NOMO-1 treated with dmso at 0.1 percent for 144 hours (cell line): Measurements from ENCODE around the gene ILDR2.

Experiments used
- DNase-seq: peaks from one replicate; lab custom pipeline; 2025; ENCODE audit not compliant: unreplicated experiment; lab: John Stamatoyannopoulos, UW

ILDR2 gene, protein sequence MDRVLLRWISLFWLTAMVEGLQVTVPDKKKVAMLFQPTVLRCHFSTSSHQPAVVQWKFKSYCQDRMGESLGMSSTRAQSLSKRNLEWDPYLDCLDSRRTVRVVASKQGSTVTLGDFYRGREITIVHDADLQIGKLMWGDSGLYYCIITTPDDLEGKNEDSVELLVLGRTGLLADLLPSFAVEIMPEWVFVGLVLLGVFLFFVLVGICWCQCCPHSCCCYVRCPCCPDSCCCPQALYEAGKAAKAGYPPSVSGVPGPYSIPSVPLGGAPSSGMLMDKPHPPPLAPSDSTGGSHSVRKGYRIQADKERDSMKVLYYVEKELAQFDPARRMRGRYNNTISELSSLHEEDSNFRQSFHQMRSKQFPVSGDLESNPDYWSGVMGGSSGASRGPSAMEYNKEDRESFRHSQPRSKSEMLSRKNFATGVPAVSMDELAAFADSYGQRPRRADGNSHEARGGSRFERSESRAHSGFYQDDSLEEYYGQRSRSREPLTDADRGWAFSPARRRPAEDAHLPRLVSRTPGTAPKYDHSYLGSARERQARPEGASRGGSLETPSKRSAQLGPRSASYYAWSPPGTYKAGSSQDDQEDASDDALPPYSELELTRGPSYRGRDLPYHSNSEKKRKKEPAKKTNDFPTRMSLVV

DNA sequence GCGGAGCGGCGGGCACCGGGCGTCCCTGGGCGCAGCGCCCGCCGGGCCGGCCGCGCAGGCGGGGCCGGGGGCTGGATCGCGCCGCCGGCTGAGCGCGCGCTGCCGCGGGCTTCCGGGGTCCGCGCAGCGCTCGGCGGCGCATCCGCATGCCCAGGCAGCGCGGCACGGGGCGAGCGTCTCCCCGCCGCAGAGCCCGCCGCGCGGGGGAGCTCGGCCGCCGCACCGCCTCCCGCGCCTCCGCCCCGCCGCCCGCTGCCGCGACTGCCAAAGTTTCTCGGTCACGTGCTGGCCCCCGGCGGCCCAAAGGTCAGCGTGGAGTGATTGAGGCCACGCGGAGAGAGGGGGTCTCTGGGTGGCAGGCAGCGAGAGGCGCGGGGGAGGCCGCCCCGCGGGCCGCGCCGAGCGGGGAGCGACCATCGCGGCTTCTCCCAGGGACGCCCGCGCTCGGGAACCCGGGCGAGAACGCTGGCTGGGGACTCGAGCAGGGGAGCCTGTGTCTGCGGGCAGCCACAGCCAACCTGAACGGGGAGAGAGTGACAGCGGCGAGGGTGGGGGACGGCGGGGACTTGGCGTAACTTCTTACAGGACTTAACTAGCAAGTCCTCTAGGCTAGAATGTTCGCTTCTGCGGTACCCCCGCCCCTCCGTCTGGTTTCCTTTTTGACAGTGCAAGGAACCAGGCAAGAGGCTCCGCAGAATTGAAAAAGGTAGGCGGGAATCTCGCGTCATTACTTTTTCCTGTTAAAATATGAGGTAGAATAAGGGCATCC lies at the start of gene ILDR2:
ILDR2 (minus strand) TSS at position 180 of the 769 bp plus-strand sequence. CDS start 272 bp downstream, outside the sequence.
- DNase-seq: no peak

DNA sequence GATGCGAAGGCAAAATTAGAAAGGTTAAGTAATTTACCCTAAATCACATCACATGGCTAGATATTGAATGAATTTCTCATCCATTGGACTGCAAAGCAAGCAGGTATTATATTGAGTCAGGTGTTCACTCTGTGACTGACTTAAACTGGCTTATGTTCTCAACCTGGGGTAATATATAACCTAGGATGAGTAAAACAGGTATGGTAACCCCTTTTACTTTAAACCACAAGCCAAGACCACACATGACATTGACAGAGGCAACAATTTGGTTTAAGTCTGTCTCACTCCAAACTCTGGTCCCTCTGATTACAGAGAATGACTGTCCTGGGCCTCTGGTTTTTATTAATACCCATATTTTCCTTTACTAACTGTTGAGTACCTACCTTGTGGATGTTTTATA lies 47.0 kb upstream of the ILDR2 start:
- no peak for DNase-seq

DNA sequence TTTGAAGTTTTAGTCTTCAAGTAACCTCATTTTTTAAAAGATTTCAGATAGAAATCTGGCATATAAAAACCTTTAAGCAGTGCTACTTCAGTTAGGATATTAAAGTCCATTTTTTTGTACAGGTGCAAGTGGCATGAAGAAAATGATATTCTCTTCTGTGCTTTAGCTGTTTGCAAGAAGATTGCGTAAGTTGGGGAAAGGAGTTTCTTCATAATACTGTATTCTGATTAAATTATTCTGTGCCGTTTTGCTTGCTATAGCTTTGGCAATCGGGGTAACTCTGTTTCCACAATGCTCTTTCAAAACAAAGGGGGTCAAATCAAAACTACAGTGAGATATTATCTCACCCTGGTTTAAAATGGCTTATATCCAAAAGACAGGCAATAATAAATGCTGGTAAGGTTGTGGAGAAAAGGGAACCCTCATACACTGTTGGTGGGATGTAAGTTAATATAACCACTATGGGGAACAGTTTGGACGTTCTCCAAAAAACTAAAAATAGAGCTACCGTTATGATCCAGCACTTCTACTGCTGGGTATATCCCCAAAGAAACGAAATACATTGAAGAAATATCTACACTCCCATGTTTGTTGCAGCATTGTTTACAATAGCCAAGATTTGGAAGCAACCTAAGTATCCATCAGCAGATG lies 40.9 kb upstream of the ILDR2 start:
- peak; percentile 27 for DNase-seq

DNA sequence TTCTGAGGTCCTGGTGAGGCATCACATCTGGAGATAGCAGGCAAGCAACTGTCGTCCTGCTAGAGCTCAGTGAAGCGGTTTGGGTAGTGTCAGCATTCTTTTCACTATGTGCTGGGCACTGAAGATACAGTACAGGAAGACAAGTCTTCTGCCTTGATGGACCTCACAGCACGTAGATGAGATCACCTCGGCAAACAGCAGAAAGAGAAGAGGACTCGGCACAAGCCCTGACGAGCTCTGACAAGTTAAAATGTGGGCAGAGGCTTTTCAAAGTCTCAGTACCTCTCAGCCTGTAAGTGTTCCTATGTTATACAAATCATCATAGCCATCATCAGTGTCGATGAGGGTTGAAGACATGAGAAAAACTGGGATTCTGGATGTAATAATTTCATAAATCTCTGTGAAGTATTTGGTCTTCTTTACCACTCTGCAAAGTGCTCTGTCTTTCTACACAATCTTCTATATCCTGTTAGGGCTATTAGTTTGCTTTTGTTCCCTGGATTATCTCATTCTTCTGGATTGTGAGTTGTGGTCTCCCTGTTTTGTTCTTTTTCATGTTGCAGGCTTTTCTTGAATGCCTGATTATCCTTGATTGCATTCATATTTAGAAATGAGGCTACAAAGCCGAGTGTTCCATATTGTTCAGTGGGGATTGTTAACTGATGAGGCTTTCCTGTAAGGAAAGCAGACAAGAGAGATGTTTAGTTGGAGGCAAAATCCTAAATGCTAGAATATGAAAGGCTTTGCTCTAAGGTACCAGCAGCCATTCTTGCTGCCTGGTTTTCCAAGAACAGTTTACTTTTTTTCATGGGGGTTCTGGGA lies 38.0 kb upstream of the ILDR2 start:
- no peak for DNase-seq

DNA sequence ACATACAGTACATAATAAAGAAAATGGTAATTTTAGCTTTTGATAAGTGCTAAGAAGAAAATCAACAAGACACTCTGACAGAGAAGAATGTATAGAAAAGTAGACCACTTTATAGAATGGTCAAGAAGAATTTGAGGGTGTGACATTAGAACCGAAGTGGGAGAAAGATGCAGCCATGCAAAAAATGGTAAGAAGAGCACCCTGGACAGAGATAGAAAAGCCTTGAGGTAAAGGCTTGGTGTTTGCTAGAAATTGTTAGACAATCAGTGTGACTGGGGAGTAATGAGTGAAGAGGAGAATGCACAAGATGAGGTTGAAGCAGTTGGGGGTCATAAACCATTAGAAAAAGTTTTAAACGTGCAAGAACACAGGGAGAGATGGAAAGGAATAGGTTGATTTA lies 37.2 kb upstream of the ILDR2 start:
- DNase-seq: no peak

DNA sequence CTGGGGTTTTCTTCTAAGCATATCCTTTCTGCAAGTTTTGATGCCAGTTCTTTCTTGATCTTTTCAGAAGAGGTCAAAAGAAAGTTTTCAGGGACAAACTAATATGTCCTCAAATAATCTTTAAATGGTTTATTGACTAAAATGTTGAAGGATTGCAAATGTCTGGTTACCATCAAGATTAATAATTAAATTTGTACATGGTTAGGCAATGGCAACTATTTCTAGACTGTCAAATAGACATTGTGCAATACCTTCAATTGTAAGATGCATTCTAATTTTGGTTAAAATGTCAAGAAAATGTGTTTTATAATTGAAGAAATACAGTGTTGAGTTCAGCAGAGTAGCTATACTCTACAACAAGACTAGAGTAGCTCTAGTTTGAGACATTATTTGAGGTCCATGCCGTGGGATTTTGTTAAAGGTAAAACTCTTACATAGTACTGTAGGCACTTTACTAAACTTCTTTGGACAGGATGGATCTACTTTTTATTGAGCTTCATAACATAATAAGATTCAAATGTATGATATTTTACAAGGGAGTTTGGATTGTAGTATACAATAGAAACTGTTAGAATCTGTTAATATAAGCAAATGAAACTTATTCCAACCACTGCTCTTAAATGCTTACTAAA lies 36.3 kb upstream of the ILDR2 start:
- DNase-seq: no peak

DNA sequence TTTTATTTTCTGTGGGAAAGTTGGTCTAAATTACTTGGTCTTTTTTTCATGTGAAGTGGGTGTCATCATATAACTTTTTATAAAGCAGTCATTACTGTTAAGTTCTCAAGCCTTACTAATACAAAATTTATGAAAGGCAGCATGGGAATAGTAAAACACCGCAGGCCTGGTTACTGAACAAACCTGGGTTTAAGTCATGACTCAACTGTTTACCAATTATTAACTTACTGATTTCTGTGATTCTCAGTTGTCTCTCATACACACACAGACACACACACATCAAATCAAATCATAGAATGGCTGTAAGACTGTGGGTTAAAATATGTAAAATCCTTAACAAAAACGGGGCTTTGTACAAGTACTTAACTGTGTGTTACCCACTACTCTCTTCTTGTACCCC lies 28.4 kb upstream of the ILDR2 start:
- DNase-seq: no peak

DNA sequence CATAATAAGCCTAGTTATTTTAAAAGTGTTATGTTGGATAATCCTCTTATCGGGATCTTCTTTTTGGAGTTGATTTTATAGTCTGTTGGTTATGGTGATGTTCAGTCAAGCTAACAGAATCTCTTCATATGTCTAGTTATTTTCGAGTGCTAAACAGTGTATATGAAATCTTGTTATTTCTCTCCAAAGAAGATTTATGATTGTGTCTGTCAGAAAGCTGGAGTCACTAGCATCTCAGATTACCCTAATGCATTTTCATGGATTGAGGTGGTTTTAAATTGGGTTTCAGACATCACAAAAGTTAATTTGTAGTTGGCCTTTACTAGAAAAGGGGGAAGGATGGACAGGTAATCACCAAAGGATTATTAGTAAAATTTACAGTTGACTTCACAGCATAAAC lies 27.0 kb upstream of the ILDR2 start:
- no peak for DNase-seq

DNA sequence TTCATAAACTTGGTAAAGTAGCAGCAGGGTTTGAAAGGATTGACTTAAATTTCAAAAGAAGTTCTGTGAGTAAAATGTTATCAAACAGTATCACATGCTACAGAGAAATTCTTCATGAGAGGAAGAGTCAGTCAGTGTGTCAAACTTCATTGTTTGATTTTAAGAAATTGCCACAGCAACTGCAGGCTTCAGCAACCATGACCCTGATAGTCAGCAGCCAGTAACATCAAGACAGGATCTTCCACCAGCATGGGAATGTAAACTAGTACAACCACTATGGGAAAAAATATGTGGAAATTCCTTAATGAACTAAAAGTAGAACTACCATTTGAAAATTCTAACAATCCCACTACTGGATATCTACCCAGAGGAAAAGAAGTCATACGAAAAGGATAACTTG lies 25.2 kb upstream of the ILDR2 start:
- no peak for DNase-seq

DNA sequence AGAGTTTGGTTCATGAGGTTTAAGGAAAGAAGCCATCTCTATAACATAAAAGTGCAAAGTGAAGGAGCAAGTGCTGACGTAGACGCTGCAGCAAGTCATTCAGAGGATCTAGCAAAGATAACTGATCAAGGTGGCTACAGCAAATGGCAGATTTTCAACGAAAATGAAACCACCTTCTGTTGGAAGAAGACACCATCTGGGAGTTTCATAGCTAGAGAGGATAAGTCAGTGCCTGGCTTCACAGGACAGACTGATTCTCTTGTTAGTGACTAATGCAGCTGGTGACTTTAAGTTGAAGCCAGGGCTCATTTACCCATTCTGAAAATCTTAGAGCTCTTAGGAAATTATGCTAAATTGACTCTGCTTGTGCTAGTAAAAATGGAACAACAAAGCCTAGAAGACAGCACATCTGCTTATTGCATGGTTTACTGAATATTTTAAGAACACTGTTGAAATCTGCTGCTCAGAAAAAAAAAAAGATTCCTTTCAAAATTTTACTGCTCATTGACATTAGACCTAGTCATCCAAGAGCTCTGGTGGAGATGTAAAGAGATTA lies 24.2 kb upstream of the ILDR2 start:
- no peak for DNase-seq

DNA sequence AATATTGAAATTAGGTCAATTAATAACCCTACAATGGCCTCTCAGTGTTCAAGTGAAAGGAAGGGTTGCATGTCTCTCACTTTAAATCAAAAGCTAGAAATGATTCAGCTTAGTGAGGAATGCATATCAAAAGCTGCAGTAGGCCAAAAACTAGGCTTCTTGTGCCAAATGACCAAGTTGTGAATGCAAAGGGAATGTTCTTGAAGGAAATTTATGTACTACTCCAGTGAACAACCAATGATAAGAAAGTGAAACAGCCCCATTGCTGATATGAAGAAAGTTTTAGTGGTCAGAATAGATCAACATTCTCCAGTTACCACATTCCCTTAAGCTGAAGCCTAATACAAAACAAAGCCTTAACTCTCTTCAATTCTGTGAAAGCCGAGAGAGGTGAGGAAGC lies 23.7 kb upstream of the ILDR2 start:
- no peak for DNase-seq

DNA sequence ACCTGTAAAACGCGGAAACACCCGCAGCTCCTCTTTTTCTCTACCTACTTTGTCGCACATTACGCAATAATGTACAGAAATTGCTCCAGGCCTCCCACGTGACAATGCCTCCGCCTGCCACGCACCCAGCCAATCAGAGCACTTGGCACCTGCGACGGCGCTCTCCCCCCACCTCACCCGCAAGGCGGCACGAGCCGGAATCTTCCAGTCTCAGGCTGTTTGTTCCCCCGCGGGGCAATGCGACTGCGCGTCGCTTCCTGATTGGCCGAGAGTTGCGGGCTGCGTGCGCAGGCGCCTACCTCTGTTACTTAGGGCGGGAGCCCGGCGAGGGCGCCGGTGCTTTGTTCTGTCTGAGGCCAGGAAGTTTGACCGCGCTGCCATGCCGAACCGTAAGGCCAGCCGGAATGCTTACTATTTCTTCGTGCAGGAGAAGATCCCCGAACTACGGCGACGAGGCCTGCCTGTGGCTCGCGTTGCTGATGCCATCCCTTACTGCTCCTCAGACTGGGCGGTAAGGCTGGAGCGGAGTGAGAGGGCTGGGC lies 13.7 kb upstream of the ILDR2 start, which contains the start of gene MAEL:
MAEL (plus strand) TSS at position 307 of the 542 bp plus-strand sequence; CDS start at position 380, 73 bp downstream.
- DNase-seq: no peak

DNA sequence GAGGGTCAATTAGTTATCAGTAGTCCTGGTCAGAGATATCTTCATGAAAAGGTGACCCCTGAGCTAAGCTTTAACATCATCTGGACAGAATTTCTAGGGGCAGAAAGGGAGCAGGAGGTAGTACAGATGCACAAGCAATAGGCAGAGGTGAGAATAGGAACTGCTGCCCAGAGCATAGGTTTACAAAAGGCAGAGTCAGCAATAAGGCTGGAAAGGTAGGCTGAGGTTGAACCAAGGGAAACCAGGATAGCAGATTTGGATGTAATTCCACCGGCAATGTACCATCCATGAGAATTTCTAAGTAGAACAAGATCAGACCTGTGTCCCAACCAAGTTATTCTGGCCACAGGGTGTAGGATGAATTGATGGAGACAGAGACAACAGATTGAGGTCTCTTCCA lies 6.2 kb upstream of the ILDR2 start:
- DNase-seq: no peak

DNA sequence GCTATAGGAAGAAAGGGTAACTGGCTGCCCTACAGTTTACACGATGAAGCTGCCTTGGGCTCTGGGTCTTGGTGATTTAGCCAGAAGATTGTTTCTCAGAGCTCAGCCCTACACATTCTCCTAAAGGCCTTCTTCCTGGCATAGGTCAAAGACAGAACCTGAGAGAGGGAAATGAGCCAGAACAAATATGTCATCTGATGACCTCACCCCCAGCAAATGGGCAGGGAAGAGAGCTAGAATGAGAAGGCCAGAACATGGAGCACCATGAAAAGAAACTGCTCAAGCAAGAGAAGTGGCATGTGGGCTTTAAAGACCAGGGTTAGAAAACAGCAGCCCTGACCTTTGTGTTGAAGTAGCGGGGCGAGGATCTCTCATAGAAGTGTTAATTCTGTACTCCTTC lies 5.5 kb upstream of the ILDR2 start:
- DNase-seq: no peak

DNA sequence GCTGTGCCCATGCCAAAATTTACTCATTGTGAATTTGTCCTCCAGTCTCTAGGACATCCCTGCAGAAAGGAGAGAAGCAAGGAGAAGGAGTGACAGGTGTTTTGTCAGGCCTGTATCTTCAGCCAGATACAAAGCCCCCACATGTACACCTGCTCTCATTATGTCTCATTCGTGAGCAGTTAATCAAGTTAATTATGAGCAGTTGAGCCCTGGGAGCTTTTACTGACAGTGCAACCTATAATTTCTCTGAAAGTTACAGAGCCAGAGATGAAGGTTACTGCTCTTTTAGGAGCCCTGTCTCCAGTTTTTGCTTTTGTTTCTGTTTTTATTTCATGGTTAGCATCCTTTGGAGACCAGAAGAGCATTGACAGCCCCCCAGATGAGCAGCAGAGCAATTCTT lies 5.0 kb upstream of the ILDR2 start:
- DNase-seq: no peak

DNA sequence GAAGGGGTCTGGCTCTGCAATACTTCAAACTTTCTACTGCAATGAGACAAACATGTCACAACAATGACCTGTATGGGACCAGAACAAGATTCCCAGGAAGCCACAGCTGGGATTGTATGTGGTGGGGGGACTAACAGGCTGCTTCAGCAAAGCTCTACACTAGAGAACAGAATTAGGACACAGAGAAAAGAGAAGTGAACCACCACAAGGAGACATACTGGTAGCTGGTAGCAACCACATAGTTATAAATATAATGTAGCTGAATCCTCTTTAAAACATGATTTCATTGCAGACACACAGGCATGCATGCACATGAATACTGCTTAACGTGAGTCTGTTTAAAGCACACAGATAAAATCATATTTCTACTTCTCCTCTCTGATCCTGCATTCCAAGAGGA lies 3.5 kb upstream of the ILDR2 start:
- DNase-seq: no peak

DNA sequence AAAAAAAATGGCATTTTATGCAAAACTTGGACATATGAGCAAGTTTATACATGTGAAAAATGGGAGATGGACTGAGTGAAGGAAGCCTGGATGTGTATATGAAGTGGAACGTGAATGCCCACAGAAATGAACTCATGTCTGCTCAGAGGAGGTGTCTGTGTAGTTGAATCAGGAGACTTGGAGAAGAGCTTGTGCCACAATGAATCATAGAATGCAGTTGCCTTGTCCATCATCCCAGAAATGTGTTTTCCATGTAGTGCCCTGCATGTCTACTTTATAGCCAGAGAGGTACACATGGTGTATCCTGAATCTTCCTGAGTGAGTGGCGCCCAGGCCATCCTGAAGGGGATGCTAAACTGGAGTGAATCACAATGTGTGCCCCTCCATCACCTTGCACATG lies 2.6 kb upstream of the ILDR2 start:
- no peak for DNase-seq

DNA sequence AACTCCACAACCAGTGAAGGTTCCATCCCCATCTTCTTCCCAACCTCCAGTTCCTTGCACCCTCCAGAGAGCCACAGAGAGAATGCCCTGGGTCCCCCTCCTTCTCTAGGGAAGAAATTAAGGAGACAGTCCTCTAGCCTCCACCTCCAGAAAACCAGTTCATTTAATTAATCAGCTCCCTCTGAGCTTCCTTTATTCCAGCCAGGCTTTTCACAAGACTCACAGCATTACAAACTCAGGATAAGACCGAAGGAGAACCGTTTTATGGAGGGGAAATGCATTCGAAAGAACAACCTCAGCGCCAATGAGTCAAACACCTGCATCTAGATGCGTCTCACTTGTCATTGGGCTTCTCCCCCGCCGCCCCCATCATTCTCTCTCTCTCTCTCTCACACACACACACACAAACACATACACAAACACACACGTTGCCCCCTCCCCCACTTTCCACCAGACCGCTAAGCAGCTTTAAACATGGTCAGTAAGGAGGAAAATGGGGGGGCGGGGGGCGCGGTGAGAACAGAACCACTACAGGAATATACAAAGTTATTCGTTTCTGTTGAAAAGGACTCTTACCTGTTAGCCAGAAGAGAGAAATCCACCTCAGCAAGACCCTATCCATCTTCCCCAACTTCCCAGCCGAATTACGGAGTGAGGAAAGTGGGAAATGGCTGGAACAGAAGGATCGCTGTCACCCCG lies 544 bp downstream of the ILDR2 start:
- no peak for DNase-seq

DNA sequence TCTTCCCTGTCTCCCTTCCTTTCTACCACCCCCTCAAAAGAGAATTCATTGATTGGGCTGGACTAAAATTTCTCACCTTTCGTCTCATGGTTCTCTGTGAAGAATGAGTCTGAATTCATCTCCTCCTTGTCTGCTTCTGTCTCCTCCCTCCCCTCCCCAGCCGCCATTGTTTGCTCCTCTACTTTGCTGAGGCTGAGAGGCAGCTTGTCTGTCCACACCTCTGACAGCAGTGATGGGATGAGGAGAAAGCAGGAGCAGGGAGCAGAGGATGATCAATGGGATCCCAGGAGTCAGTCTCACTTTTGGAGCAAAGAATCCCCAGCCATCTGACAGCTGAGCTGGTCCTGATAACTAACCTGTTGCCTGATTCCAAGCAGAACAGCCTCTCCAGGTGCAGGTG lies 2.5 kb downstream of the ILDR2 start:
- DNase-seq: no peak
